ENCODE results near the gene PCDHGA1.
"Not testable (repeated sequence)": the region's sequence is repeated elsewhere in the genome, so short reads cannot be mapped to it uniquely, and the experiment has no call there.

Gene PCDHGA1

GRCh38 chr5:141343953-141344463, 13.7 kb downstream of the PCDHGA1 start:
- Histone ChIP-seq H3K27me3 (no peaks in the 10 kb centered on the region), H3K9me3 (peaks cover 4% of the 10 kb centered on the region), H3K36me3 (peaks cover 3% of the 10 kb centered on the region; the same call in 1 of the 2 replicates), H3K4me1 (no peaks in the 10 kb centered on the region; the same call in 1 of the 2 replicates), H3K4me3 (ENCODE audit: low read depth, low read length) (no peak overlapping the region)
- no peak for DNase-seq
- TF ChIP-seq CTCF (IDR thresholded peaks at IDR 0.05; ENCODE audit: low read depth, low read length) = no peak

GRCh38 chr5:141345327-141345726, 15.0 kb downstream of the PCDHGA1 start:
- DNase-seq = no peak
- Histone ChIP-seq H3K27me3 (no peaks in the 10 kb centered on the region), H3K4me3 (ENCODE audit: low read depth, low read length) (no peak overlapping the region), H3K36me3 (peaks cover 3% of the 10 kb centered on the region; the same call in 1 of the 2 replicates), H3K9me3 (peaks cover 4% of the 10 kb centered on the region), H3K4me1 (no peaks in the 10 kb centered on the region; the same call in 1 of the 2 replicates)
- no peak for TF ChIP-seq CTCF (IDR thresholded peaks at IDR 0.05; ENCODE audit: low read depth, low read length)

GRCh38 chr5:141346017-141346416, 15.7 kb downstream of the PCDHGA1 start:
- H3K9me3 ChIP-seq; H3K36me3 ChIP-seq; DNase-seq; H3K4me1 ChIP-seq; H3K4me3 ChIP-seq (ENCODE audit: low read depth, low read length); H3K27me3 ChIP-seq: not testable (repeated sequence)

GRCh38 chr5:141349917-141350619, 19.8 kb downstream of the PCDHGA1 start, which contains the start of gene PCDHGB1:
TSS of gene PCDHGB1 (plus strand) at chr5:141350099. CDS start at chr5:141350261, 162 bp downstream.
- Histone ChIP-seq H3K27me3 (no peaks in the 10 kb centered on the region), H3K4me1 (no peaks in the 10 kb centered on the region), H3K9me3 (peaks cover 2% of the 10 kb centered on the region), H3K4me3 (ENCODE audit: low read depth, low read length) (peak within 1 kb of the TSS; percentile 75), H3K36me3 (peaks cover 17% of the 10 kb centered on the region)
- DNase-seq = peak; percentile 82
- peak; percentile 73 for TF ChIP-seq CTCF (IDR thresholded peaks at IDR 0.05; ENCODE audit: low read depth, low read length)

GRCh38 chr5:141351591-141351990, 21.3 kb downstream of the PCDHGA1 start:
- H3K4me1 ChIP-seq = no peaks in the 10 kb centered on the region
- H3K4me3 ChIP-seq (ENCODE audit: low read depth, low read length) = no peak overlapping the region
- H3K27me3 ChIP-seq = no peaks in the 10 kb centered on the region
- H3K9me3 ChIP-seq = peaks cover 9% of the 10 kb centered on the region
- DNase-seq = no peak
- peaks cover 32% of the 10 kb centered on the region for H3K36me3 ChIP-seq
- no peak for TF ChIP-seq CTCF (IDR thresholded peaks at IDR 0.05; ENCODE audit: low read depth, low read length)

- H3K27me3 ChIP-seq = no peaks in the 10 kb centered on the region
- peak; percentile 50 for TF ChIP-seq CTCF (IDR thresholded peaks at IDR 0.05; ENCODE audit: low read depth, low read length)
- no peaks in the 10 kb centered on the region for H3K4me1 ChIP-seq
- peaks cover 15% of the 10 kb centered on the region for H3K9me3 ChIP-seq
- peaks cover 44% of the 10 kb centered on the region for H3K36me3 ChIP-seq
- no peak for DNase-seq
- H3K4me3 ChIP-seq (ENCODE audit: low read depth, low read length) = no peak within 1 kb of the TSS
Measured at GRCh38 chr5:141354900-141355469, 24.7 kb downstream of the PCDHGA1 start, which contains the start of gene PCDHGA4. TSS of gene PCDHGA4 (plus strand) at chr5:141355021. CDS start at chr5:141355108, 87 bp downstream.
